ENCODE measurements around the gene MYO18B.

DNA sequence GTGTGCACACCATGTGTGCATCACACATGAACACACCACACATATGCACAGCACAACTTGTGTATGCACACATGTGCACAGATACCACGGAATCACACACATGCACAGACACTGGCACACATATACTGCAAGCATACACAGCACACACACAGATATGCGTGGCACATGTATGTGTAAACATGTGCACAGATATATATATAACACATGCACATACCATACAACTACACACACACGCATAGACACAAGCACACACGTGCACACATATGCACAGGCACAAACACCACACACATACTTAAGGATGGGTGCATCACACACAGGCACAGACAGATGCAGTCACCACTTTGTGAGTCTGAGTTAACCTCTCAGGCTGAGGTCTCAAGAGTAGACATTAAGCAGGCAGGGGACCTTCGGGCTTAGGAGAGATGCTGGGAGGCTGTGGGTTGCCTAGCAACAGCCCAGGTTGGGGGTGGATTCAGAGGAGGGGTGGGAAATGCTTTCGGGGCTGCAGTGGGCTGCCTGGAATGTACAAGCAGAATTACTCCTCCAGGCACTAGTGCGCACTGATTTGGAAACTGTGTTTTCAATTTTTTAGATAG, 82.9 kb downstream of the MYO18B start:
- no peak for TF ChIP-seq CTCF (IDR thresholded peaks at IDR 0.05; ENCODE audit: insufficient read depth, low read length, poor library complexity, severe bottlenecking)
- no peak for TF ChIP-seq EZH2phosphoT487 (conservative IDR thresholded peaks at IDR 0.05; ENCODE audit: low read length)

All from SU-DHL-6 (cell line).